ENCODE data around the gene APOL4.
"Not testable (repeated sequence)": the region's sequence is repeated elsewhere in the genome, so short reads cannot be mapped to it uniquely, and the experiment has no call there.

GRCh38 chr22:36203441-36203840, 1.8 kb upstream of the APOL4 start:
- not testable (repeated sequence) for TF ChIP-seq CTCF, POLR2A (IDR thresholded peaks at IDR 0.05)

All from sigmoid colon (tissue), 3 donors.